ENCODE data around the gene SLC5A1. TPM values are rescaled to one million over a fixed set of nuclear protein-coding genes. Genes with fewer than 3 reads are reported as not detected.

SLC5A1 gene
- total RNA-seq, 1 experiment from 2014 or later, result not detected

DNA sequence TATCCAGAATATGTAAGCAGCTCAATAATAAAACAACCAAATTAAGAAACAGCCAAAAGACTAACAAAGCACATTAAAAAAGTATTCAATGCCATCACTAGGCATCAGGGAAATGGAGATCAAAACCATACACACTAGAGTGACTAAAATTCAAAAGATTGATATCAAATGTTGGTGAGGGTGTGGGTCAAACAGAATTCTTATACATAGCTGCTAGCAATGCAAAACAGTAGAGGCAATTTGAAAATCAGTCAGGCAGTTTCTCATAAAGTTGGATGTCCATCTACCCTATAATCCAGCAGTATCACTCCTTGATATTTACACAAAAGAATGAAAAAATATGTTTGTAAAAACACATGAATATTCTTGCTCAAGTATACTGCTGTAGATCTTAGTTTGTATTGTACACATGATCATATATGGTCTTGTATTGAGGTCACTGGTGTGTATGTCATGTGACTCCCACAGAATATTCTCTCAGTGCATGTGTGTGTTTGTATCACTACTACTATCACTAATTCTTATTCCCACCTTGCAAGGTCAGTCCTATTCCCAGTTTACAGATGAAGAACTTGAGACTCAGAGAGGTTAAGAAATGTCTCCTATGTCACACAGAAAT is 54.9 kb downstream of the SLC5A1 start:
- CTCF ChIA-PET, result no interaction called here
- Histone ChIP-seq H3K4me2 (ENCODE audit: low read length) (no peak overlapping the region), H3K9me2 (replicated peaks; ENCODE audit: low read length) (no peaks in the 10 kb centered on the region), H3K27me3 (ENCODE audit: low read length) (peaks cover 23% of the 10 kb centered on the region), H3K9ac (ENCODE audit: low read length) (no peak overlapping the region), H3K4me3 (ENCODE audit: low read length) (no peak overlapping the region), H3K27ac (ENCODE audit: low read length) (no peak overlapping the region), H3K4me1 (ENCODE audit: insufficient read depth, low read length) (no peaks in the 10 kb centered on the region), H2AFZ (ENCODE audit: low read length) (no peak overlapping the region), H4K20me1 (ENCODE audit: low read length) (no peaks in the 10 kb centered on the region), H3F3A (ENCODE audit: low read length, unreplicated experiment) (no peaks in the 10 kb centered on the region), H3K9me3 (ENCODE audit: low read length) (no peaks in the 10 kb centered on the region), H3K36me3 (ENCODE audit: low read depth, low read length) (no peaks in the 10 kb centered on the region), H3K79me2 (ENCODE audit: low read length) (no peaks in the 10 kb centered on the region)
- POLR2A ChIA-PET (ENCODE audit: unreplicated experiment), result interaction anchor here (0.6 kb wide), 1 partner anchor 75 kb away, joined by 6 read pairs; no protein-coding TSS in a partner anchor
- no TSS peak for BruUV-seq (replicated peaks)
- ATAC-seq (no peak), DNase-seq (no peak)
- intact Hi-C loops (cut with micrococcal nuclease), result no loop called here
- TF ChIP-seq EZH2phosphoT487 (IDR thresholded peaks at IDR 0.05; ENCODE audit: borderline replicate concordance, low read length), result no peak
- TF ChIP-seq, protein P1, sequence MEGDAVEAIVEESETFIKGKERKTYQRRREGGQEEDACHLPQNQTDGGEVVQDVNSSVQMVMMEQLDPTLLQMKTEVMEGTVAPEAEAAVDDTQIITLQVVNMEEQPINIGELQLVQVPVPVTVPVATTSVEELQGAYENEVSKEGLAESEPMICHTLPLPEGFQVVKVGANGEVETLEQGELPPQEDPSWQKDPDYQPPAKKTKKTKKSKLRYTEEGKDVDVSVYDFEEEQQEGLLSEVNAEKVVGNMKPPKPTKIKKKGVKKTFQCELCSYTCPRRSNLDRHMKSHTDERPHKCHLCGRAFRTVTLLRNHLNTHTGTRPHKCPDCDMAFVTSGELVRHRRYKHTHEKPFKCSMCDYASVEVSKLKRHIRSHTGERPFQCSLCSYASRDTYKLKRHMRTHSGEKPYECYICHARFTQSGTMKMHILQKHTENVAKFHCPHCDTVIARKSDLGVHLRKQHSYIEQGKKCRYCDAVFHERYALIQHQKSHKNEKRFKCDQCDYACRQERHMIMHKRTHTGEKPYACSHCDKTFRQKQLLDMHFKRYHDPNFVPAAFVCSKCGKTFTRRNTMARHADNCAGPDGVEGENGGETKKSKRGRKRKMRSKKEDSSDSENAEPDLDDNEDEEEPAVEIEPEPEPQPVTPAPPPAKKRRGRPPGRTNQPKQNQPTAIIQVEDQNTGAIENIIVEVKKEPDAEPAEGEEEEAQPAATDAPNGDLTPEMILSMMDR (conservative IDR thresholded peaks at IDR 0.05; ENCODE audit: low read depth, low read length), result no peak
- no peak for TF ChIP-seq EZH2 (IDR thresholded peaks at IDR 0.05; ENCODE audit: low read length, unreplicated experiment)

DNA sequence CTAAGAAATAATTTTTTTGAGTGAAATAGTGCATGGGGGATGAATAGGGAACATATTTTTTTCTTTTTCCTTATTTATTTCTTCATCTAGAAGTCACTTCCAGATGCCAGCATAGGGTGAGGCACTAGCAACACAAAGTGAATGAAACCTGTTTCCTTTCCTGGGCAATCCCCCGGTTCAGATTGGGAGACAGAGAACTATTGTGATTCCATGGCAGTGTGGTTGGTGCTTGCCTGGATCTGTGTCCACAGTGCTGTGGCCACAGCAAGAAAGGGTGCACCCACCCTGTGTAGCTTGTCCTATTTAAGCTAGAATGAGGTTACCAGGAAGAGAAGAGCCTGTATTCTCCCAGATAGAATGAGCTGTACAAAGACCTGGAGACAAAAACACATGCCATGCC is 57.6 kb downstream of the SLC5A1 start:
- Histone ChIP-seq H3K27ac (ENCODE audit: low read length) (no peak overlapping the region), H3F3A (ENCODE audit: low read length, unreplicated experiment) (no peaks in the 10 kb centered on the region), H2AFZ (ENCODE audit: low read length) (no peak overlapping the region), H3K9me3 (ENCODE audit: low read length) (no peaks in the 10 kb centered on the region), H3K36me3 (ENCODE audit: low read depth, low read length) (no peaks in the 10 kb centered on the region), H3K27me3 (ENCODE audit: low read length) (peaks cover 23% of the 10 kb centered on the region), H3K9me2 (replicated peaks; ENCODE audit: low read length) (no peaks in the 10 kb centered on the region), H3K9ac (ENCODE audit: low read length) (no peak overlapping the region), H3K79me2 (ENCODE audit: low read length) (no peaks in the 10 kb centered on the region), H3K4me3 (ENCODE audit: low read length) (no peak overlapping the region), H4K20me1 (ENCODE audit: low read length) (no peaks in the 10 kb centered on the region), H3K4me2 (ENCODE audit: low read length) (no peak overlapping the region), H3K4me1 (ENCODE audit: insufficient read depth, low read length) (no peaks in the 10 kb centered on the region)
- intact Hi-C loops (cut with micrococcal nuclease), result loop anchor here (5.0 kb wide), 1 partner anchor 107 kb away; the partner anchor contains the start of gene RFPL2
- TF ChIP-seq EZH2phosphoT487 (IDR thresholded peaks at IDR 0.05; ENCODE audit: borderline replicate concordance, low read length) (no peak), EZH2 (IDR thresholded peaks at IDR 0.05; ENCODE audit: low read length, unreplicated experiment) (no peak)
- TF ChIP-seq, protein P1 (conservative IDR thresholded peaks at IDR 0.05; ENCODE audit: low read depth, low read length), result no peak
- CTCF ChIA-PET, result interaction anchor here (0.8 kb wide), 1 partner anchor 130 kb away, joined by 3 read pairs; no protein-coding TSS in a partner anchor
- POLR2A ChIA-PET (ENCODE audit: unreplicated experiment), result no interaction called here
- no peak for ATAC-seq
- no TSS peak for BruUV-seq (replicated peaks)
- DNase-seq, result no peak
